Fibroblast of the aortic adventitia (primary cell): ENCODE measurements around the gene LRRC8C. TPM values are rescaled to one million over a fixed set of nuclear protein-coding genes. Genes with fewer than 3 reads are reported as not detected.
"Not testable (repeated sequence)": the region's sequence is repeated elsewhere in the genome, so short reads cannot be mapped to it uniquely, and the experiment has no call there.

Experiments
- DNase-seq: peaks from one replicate; pipeline ENCODE4 v3.0.0-alpha.2; 2010; ENCODE audit warnings: low read depth
- H3K4me3 ChIP-seq: 2 replicates; pipeline ENCODE4 v1.5.1; 2011; ENCODE audit warnings: low read depth, mild to moderate bottlenecking, control low read depth, low read length, moderate library complexity
- total RNA-seq: library from RNA; depleted of rRNA; stranded (reverse); fragments of >200 nt; gene quantifications from 2 replicates; pipeline ENCODE4 v1.2.3, GENCODE V29; 2012; ENCODE audit warnings: low replicate concordance
- TF ChIP-seq, protein P1 (sequence below): IDR thresholded peaks from 2 replicates; pipeline ENCODE4 v1.5.1; 2011; ENCODE audit warnings: mild to moderate bottlenecking, low read length, control low read depth, inconsistent platforms; ENCODE audit not compliant: insufficient read depth

Gene LRRC8C
- total RNA-seq, 1 donor, result 25.3 TPM

- TF ChIP-seq, protein P1, sequence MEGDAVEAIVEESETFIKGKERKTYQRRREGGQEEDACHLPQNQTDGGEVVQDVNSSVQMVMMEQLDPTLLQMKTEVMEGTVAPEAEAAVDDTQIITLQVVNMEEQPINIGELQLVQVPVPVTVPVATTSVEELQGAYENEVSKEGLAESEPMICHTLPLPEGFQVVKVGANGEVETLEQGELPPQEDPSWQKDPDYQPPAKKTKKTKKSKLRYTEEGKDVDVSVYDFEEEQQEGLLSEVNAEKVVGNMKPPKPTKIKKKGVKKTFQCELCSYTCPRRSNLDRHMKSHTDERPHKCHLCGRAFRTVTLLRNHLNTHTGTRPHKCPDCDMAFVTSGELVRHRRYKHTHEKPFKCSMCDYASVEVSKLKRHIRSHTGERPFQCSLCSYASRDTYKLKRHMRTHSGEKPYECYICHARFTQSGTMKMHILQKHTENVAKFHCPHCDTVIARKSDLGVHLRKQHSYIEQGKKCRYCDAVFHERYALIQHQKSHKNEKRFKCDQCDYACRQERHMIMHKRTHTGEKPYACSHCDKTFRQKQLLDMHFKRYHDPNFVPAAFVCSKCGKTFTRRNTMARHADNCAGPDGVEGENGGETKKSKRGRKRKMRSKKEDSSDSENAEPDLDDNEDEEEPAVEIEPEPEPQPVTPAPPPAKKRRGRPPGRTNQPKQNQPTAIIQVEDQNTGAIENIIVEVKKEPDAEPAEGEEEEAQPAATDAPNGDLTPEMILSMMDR, result no peak
- H3K4me3 ChIP-seq, result no peak overlapping the region
Observed at GRCh38 chr1:89624314-89624713, 8.6 kb upstream of the LRRC8C start.

DNA sequence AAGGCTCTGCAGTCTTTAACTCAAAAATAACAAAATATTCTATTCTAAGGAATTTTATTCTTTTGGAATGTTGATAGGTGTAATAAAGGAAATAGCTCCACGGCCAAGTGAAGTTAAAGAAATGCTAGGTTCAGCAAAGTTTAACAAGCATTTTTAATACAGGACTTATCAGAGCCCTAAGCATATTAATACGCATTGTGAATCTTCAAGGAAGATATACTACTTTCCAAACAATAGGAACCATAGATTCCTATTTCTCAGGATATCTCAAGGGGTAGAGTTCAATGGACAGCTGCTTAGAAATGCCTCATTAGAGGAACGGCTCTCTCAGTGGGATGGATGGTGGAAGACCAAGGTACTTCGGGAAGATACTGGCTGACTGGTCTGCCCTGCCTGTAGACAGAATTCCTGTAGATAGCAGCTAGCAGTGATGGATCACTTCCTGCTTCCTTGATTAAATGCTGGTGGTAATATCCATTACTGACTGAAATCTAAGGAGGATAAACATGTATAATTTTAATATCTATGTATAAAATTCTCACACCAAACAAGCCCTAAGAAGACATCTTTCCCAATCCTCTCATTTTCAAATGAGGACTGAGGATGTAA, 8.1 kb upstream of the LRRC8C start:
- no peak for DNase-seq
- H3K4me3 ChIP-seq, result no peak overlapping the region
- TF ChIP-seq, protein P1, result no peak

More at GRCh38 chr1:89624314-89624713, 8.6 kb upstream of the LRRC8C start:
- DNase-seq, result no peak

- TF ChIP-seq, protein P1, result no peak
- H3K4me3 ChIP-seq, result no peak overlapping the region
- no peak for DNase-seq
Observed at GRCh38 chr1:89627596-89627962, 5.3 kb upstream of the LRRC8C start.

GRCh38 chr1:89629146-89629545, 3.8 kb upstream of the LRRC8C start:
- TF ChIP-seq, protein P1, result no peak
- H3K4me3 ChIP-seq, result no peak overlapping the region
- no peak for DNase-seq

DNA sequence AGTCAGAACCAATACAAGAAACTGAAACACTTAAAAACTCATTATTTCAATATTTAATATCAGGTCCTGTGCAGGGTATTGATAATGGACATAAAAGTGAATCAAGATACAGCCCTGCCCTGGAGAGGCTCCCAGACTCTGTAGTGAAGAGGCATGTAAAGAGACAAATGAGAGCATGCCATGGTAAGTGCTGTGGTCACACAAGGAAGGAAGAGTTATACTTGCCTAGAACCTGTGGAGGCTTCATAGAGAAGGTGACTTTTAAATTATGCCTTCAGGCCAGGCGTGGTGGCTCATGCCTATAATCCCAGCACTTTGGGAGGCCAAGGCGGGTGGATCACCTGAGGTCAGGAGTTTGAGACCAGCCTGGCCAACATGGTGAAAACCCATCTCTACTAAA, 3.3 kb upstream of the LRRC8C start:
- not testable (repeated sequence) for H3K4me3 ChIP-seq, DNase-seq

DNA sequence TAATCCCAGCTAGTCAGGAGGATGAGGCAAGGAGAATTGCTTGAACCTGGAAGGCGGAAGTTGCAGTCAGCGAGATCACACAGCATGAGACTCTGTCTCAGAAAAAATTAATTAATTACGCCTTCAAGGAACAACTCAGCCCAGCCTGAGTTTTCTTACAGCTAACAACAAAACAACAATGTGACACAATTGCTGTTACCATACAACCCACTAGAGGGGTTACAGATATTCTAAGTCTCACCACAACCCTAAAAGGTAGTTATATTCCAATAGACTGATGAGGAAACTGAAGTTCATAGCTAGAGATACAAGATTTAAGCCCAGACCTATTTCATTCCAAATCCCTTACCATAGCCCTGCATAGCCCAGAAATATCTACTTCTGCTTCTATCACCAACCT, 2.9 kb upstream of the LRRC8C start:
- TF ChIP-seq, protein P1, result no peak
- H3K4me3 ChIP-seq, result no peak overlapping the region
- DNase-seq, result no peak

DNA sequence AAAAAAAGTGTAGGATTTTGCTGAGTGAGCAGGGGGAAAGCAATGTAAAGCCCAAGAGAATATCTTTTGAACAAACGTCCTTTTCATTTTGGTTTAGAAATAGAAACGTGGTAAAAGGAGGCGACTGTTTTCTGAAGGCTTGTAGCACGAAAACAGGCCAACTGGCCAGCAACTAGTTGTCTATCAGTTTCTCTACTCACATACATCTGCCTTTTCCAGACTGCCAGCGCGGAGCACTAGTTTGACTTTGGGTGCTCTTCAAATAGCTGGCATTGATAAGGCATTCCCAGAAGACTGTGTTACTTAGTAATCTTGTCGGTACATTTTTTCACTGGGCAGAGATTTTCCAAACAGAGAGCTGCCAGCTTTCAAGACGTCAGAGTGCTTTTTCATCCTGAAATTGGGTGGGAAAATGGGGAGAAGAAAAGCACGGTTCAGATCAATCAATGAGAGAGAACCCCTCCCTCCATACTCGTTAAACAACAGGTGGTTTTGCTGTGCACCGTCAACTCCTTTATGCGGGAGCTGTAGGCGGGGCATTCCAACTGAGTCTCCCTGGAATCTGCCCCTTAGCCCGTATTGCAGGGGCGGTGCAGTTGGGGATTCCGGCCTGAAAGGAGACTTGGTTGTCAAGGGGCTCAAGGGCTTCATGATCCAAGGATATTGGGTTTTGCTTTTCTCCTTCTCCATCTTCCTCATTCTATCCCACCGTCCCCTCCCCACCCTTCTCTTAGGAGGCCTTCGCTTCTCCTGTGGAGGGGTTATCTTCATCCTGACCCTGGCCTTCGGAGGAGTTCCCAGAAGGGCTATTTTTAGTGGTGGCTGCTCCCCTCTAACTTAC, 884 bp upstream of the LRRC8C start:
- TF ChIP-seq, protein P1, result no peak
- DNase-seq, result no peak
- peak overlapping the region; percentile 85 for H3K4me3 ChIP-seq
